ENCODE data around the gene CREB5.

CREB5 gene

GRCh38 chr7:28565980-28566379 lies 153.7 kb downstream of the CREB5 start:
- no peak for DNase-seq (ENCODE audit: low read depth)
- no peak for TF ChIP-seq CTCF (IDR thresholded peaks at IDR 0.05; ENCODE audit: low read depth, low read length, missing control alignments)
- H3K4me3 ChIP-seq (ENCODE audit: low read depth, low read length) = no peak overlapping the region

GRCh38 chr7:28570113-28570969 lies 158.0 kb downstream of the CREB5 start:
- H3K4me3 ChIP-seq (ENCODE audit: low read depth, low read length) = peak overlapping the region; percentile 2
- TF ChIP-seq CTCF (IDR thresholded peaks at IDR 0.05; ENCODE audit: low read depth, low read length, missing control alignments) = no peak
- no peak for DNase-seq (ENCODE audit: low read depth)

- TF ChIP-seq CTCF (IDR thresholded peaks at IDR 0.05; ENCODE audit: low read depth, low read length, missing control alignments) = no peak
- H3K4me3 ChIP-seq (ENCODE audit: low read depth, low read length) = peak overlapping the region; percentile 2; the same call in 1 of the 2 replicates
- DNase-seq (ENCODE audit: low read depth) = no peak
These were observed 158.6 kb downstream of the CREB5 start for GRCh38 chr7:28570970-28571288.

GRCh38 chr7:28571405-28571804 lies 159.1 kb downstream of the CREB5 start:
- no peak for DNase-seq (ENCODE audit: low read depth)
- no peak overlapping the region for H3K4me3 ChIP-seq (ENCODE audit: low read depth, low read length)
- no peak for TF ChIP-seq CTCF (IDR thresholded peaks at IDR 0.05; ENCODE audit: low read depth, low read length, missing control alignments)

GRCh38 chr7:28572321-28573058 lies 160.2 kb downstream of the CREB5 start:
- H3K4me3 ChIP-seq (ENCODE audit: low read depth, low read length) = no peak overlapping the region
- TF ChIP-seq CTCF (IDR thresholded peaks at IDR 0.05; ENCODE audit: low read depth, low read length, missing control alignments) = no peak
- DNase-seq (ENCODE audit: low read depth) = no peak

GRCh38 chr7:28573059-28573553 lies 160.8 kb downstream of the CREB5 start:
- no peak for DNase-seq (ENCODE audit: low read depth)
- H3K4me3 ChIP-seq (ENCODE audit: low read depth, low read length) = no peak overlapping the region
- TF ChIP-seq CTCF (IDR thresholded peaks at IDR 0.05; ENCODE audit: low read depth, low read length, missing control alignments) = no peak
